Central memory CD4-positive, alpha-beta T cell (primary cell): ENCODE data around the gene TPRN.
"Not testable (repeated sequence)": the region's sequence is repeated elsewhere in the genome, so short reads cannot be mapped to it uniquely, and the experiment has no call there.

ENCODE experiments used
- DNase-seq: peaks from one replicate; pipeline ENCODE4 v3.0.0; 2022
- total RNA-seq, 3 experiments: gene quantifications; one replicate each; lab custom pipeline; 2026; lab: John Stamatoyannopoulos, UW

The TPRN gene, protein sequence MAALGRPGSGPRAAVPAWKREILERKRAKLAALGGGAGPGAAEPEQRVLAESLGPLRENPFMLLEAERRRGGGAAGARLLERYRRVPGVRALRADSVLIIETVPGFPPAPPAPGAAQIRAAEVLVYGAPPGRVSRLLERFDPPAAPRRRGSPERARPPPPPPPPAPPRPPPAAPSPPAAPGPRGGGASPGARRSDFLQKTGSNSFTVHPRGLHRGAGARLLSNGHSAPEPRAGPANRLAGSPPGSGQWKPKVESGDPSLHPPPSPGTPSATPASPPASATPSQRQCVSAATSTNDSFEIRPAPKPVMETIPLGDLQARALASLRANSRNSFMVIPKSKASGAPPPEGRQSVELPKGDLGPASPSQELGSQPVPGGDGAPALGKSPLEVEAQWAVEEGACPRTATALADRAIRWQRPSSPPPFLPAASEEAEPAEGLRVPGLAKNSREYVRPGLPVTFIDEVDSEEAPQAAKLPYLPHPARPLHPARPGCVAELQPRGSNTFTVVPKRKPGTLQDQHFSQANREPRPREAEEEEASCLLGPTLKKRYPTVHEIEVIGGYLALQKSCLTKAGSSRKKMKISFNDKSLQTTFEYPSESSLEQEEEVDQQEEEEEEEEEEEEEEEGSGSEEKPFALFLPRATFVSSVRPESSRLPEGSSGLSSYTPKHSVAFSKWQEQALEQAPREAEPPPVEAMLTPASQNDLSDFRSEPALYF
- total RNA-seq = 7.9 to 16.4 (median 14.5) reads per million in 3 experiments

DNA sequence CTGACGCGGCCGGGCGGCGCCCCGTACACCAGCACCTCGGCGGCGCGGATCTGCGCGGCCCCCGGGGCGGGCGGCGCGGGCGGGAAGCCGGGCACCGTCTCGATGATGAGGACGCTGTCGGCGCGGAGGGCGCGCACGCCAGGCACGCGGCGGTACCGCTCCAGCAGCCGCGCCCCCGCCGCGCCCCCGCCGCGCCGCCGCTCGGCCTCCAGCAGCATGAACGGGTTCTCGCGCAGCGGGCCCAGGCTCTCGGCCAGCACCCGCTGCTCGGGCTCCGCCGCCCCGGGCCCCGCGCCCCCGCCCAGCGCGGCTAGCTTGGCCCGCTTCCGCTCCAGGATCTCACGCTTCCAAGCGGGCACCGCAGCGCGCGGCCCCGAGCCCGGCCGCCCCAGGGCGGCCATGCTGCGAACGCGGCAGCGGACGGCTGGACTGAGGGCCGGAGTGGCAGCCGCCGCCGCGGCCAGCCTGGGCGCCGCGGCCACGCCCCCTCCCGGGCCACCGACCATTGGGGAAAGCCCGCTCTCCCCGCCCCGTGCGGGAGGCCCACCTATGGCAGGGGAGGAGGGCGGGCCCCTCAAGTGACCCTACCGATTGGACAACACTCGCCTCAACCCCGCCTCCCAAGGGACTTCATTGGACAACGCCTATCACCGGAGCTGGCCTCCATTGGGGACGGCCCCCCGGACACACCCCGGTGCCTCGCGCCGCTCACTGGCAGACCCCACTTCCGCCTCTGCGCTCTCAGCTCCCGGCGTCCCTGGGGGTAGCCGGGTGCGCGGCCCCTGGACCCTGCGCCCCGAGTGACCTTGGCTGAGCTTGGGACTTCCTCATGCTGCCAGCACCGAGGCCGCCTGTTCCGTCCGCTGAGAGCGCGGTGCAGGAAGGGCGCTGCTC is at the start of gene TPRN:
Gene TPRN, minus strand, starts transcription at position 431 of the 894 bp plus-strand sequence. Its CDS starts 30 bp downstream, at position 401.
- DNase-seq = peak; percentile 97

DNA sequence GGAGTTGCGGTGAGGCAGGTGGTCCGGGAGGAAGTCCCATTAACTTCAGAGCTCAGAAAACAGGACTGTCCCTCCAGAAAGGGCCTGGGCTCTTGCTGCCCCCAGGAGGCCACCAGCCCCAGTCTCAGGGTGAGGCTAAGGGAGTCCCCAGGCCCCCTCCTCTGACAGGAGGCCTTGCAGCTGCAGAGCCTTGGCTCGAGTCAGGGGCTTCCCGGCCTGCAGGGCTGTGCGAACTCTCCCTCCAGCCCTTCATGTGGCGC is 47.3 kb upstream of the TPRN start:
- no peak for DNase-seq

DNA sequence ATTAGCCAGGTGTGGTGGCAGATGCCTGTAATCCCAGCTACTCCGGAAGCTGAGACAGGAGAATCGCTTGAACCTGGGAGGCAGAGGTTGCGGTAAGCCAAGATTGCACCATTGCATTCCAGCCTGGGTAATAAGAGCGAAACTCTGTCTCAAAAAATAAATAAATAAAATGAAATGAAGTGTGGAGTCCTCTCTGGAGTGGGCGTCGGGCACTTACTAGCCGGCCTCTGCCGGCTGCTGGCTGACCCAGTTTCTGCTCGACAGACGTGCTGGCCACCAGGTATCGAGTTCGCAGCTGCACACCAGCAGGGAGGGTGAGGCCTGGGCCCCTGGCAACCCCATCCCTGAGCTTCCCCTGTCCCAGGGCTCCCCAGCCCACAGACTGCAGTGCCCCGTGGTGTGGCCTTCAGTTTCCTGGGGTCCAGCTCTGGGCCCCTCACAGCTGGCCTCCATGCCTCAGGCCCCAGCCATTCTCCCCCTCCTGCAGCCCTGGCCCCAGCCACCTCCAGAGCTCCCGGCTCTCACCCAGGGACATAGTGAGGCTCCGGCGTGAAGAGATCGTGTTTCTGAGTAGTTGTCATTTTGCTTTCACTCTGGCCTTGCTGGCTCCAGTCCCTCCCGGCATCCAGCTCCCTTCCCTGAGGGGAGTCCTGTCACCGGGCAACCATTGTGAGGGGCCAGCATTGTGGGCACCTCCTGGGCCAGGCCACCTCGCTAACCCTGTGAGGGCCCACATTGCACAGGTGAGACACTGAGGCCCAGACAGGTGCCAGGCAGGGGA is 46.8 kb upstream of the TPRN start:
- DNase-seq = no peak

DNA sequence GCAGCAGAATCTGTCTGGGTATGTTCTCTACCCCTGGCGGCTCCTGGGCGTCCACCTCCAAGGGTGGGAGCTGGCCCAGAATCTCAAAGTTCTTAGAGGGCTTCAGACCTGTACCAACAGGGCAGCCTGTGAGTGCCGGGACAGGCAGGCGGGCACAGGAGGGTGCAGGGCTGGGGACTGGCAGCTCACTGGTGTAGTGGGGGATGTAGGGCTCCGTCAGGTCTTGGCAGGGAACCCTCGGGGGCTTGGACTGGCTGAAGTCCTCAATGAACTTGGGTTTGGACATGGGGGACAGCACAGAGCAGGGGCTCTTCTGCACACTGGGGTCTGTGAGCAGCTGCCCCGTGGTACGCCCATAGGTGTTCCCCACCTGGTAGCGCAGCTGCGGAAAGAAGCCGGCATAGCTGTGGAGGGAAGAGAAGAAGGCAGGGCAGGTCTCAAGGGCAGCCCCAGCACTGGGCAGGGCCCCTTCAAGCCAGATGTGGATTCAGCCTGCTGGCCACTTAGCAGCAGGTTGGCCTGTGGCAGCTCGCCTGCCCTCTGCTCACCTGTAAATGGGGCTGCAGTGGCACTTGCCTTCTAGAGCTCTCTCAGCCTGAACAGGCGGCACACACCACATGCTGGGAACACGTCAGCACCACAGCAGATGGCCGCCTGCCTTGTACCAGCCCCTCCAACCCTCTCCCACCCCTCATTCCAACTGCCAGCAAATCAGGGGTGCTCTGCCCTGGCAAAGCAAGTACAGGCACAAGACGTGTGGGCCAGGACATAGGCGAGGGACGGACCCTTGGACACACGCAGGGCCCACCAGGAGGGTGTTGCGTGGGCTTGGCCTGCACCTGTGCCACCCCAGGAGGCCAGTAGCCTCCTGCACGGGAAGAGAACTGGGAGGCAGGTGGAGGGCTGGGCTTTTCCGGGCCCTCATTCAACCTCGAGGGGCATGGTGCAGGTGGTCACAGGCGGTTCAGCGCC is 45.2 kb upstream of the TPRN start:
- no peak for DNase-seq

DNA sequence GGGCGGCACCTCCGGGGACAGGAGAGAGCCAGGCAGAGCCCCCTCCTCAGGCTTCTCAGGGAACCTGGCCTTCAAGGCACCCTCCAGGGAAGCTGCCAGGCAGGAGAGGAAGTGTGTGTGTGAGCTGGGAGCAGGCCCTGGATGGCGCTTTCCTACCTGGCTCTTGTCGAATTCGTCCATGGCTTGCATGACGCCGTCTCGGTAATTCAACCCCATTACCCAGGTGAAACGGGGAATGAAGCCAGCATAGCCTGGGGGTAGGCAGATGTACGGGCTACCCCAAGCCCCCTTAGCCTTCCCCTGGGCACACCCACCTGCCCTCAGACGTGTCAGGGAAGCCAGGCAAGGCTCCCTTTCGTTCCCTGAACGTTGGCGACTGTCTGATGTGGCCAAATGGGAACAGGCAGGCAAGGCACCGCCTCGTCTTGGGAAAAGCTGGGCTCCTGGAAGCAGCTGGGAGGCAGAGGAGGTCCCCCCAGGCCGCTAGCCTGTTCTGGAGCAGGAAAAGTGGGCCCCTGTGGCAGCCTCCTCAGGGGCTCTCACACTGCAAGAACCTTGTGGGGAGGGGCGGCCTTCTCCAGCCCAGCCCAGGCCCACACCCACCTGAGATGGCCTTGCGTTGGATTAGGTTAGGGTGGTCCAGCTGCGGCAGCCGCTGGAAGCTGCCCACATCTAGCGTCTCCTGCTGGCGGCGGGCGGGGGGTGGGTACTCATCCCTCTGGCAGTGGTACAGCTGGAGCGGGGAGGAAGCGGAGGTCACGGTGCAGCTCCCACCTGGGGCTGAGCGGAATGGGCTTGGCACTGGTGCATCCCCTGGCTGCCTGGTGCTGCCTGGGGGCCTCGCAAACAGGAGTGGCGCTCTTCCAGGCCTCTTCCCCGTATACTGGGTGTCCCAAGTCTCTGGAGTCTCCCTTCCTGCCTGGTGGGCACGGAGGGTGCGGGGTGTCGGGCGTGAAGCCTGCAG is 44.2 kb upstream of the TPRN start:
- no peak for DNase-seq

DNA sequence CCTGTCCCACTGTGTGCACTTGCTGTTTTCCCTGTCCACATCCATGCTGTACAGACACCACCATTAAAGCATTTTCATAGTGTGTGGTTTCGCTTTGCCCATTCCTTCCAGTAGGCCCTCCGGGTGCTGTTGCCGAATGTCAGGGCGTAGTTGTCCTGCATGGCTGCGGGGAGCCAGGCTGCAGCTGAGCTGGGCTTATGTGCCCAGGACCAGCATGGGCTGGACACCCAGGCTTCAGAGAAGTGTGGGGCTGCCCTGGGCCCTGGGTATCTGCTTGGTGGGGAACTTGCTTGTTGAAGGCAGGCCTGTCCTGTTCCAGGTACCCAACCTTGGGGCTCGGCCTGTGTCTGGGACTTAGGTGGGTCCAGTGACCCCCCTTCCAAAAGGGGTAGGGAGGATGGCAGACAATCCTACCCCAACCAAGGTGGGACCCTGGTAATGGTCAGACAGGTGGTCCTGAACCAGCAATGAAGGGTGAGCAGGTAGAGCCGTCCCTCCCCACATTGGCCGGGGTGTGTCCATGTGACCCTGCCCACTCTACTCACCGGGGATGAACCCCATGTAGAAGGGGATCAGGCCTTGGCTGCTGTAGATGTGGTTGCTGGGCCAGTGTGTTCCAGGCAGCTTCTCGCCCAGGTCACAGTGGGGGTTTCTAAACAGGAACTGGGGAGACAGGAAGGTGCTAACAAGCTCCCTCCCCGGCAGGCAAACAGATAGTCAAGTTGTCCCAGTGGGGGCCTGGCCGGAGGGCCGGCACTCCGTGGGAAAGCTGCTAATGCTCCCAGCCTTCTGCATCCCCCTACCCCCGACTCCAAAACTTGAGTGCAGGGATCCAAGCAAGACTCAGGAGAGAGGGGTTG is 43.3 kb upstream of the TPRN start:
- no peak for DNase-seq

DNA sequence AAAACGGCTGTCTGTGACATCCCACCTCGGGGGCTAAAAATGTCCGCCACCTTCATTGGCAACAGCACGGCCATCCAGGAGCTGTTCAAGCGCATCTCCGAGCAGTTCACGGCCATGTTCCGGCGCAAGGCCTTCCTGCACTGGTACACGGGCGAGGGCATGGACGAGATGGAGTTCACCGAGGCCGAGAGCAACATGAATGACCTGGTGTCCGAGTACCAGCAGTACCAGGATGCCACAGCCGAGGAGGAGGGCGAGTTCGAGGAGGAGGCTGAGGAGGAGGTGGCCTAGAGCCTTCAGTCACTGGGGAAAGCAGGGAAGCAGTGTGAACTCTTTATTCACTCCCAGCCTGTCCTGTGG is 42.7 kb upstream of the TPRN start:
- DNase-seq = not testable (repeated sequence)

DNA sequence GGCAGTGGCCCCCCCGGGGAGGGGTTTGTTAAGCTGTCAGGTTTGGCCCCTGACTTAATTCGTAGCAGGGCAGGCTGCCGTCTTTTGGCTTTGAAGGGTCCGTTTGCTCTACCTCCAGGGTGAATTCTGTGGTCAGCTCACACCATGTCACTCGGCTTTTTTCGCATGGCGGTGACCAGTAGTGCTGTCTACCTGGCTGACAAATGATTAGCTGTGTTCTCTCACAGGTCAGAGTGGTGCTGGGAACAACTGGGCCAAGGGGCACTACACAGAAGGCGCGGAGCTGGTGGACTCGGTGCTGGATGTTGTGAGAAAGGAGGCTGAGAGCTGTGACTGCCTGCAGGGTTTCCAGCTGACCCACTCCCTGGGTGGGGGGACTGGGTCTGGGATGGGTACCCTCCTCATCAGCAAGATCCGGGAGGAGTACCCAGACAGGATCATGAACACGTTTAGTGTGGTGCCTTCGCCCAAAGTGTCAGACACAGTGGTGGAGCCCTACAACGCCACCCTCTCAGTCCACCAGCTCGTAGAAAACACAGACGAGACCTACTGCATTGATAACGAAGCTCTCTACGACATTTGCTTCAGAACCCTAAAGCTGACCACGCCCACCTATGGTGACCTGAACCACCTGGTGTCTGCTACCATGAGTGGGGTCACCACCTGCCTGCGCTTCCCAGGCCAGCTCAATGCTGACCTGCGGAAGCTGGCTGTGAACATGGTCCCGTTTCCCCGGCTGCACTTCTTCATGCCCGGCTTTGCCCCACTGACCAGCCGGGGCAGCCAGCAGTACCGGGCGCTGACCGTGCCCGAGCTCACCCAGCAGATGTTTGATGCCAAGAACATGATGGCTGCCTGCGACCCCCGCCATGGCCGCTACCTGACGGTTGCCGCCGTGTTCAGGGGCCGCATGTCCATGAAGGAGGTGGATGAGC is 42.0 kb upstream of the TPRN start:
- no peak for DNase-seq

DNA sequence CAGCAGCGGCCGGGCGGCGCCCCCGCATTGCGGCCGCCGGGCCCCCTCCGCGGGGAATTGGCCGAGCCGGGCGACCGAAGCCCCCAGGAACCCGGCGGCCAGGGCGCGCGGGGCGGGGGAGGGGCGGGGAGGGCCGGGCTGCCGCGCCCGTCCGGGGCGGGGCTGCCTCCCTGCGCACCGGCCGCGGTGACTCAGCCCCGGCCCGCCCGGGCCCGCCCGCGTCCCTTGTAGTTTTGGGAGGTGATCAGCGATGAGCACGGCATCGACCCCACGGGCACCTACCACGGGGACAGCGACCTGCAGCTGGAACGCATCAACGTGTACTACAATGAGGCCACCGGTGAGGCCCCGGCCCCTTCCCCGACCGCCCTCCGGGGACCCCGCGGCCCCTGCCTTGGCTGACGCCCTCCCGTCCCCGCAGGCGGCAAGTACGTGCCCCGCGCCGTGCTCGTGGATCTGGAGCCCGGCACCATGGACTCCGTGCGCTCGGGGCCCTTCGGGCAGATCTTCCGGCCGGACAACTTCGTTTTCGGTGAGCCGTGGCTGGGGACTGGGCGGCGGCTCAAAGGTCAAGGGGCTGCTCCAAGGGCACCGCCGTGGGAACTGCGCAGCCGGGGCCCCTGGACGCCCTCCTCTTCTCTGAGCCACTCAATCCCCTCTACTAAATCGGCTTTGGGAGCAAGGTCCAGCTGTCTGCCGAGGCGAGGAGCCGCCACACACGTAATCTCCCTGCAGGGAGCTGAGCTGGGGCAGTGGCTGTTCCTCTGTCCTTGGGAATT is 41.1 kb upstream of the TPRN start:
- peak; percentile 55 for DNase-seq

DNA sequence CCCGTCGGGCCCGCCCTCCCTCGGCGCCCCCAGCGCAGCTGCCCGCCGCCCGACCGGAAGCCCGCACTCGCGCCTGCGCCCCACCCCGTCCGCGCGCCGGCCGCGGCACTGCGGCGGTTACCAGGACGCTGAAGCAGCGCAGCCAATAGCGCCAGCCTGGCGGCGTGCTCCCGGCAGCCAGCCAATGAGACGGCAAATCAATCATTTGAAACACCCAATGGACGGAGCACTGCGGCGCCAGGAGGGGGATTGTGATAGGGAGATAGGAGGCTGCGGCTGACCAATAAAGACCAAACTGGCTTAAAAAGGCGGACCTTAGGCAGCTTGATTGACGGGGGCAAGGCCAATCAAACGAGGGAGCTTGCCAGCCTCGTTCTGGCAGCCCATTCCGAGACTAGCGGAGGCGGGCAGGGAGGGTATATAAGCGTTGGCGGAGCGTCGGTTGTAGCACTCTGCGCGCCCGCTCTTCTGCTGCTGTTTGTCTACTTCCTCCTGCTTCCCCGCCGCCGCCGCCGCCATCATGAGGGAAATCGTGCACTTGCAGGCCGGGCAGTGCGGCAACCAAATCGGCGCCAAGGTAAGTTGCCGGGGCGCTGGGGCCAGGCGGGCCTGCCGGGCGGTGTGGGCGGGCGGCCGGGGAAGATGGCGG is 40.4 kb upstream of the TPRN start, which contains the start of gene TUBB4B:
Gene TUBB4B, plus strand, starts transcription at position 447 of the 649 bp plus-strand sequence. Its CDS starts 74 bp downstream, at position 521.
- peak; percentile 99 for DNase-seq

DNA sequence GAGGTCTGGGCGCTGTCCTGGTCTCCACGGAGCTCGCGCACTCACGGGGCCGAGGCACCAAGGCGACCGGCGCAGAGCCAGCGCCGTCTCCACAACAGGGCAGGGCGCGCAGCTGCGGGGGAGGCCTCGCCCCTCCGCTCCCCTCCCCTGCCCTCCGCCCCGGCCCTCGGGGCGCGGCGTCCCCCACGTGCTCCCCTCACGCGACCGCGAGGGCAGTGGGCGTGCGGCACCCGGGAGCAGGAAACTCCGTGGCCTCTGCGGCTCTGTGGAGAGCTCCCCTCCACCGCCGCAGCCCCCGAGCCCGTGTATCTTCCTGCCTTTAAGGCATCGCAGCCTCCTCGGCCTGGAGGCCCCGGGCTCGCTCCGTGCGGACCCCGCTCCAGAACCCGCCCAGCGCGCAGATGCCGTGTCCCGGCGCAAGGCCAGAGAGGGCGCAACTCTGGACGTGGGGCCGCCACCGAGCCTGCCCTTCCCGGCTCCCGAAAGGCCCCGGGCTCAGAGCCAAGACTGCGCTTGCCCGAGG is 39.8 kb upstream of the TPRN start:
- peak; percentile 78 for DNase-seq

DNA sequence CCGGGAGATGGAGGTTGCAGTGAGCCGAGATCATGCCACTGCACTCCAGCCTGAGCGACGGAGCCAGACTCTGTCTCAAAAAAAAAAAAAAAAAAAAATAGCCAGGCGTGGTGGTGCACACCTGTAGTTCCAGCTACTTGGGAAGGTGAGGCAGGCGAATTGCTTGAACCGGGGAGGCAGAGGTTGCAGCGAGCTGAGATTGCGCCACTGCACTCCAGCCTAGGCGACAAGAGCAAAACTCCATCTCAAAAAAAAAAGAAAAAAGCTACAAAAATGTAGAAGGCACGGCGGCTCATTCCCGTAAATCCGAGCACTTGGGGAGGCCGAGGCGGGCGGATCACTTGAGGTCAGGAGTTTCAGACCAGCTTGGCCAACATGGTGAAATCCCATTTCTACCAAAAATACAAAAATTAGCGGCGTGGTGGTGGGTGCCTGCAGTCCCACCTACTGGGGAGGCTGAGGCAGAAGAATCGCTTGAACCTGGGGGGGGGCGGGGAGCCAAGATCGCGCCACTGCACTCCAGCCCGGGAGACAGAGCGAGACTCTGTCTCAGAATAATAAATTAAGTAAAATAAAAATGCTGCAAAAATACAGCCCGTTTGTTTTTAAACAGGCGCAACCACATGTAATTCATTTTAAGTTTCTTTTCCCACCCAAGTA is 39.1 kb upstream of the TPRN start:
- not testable (repeated sequence) for DNase-seq

DNA sequence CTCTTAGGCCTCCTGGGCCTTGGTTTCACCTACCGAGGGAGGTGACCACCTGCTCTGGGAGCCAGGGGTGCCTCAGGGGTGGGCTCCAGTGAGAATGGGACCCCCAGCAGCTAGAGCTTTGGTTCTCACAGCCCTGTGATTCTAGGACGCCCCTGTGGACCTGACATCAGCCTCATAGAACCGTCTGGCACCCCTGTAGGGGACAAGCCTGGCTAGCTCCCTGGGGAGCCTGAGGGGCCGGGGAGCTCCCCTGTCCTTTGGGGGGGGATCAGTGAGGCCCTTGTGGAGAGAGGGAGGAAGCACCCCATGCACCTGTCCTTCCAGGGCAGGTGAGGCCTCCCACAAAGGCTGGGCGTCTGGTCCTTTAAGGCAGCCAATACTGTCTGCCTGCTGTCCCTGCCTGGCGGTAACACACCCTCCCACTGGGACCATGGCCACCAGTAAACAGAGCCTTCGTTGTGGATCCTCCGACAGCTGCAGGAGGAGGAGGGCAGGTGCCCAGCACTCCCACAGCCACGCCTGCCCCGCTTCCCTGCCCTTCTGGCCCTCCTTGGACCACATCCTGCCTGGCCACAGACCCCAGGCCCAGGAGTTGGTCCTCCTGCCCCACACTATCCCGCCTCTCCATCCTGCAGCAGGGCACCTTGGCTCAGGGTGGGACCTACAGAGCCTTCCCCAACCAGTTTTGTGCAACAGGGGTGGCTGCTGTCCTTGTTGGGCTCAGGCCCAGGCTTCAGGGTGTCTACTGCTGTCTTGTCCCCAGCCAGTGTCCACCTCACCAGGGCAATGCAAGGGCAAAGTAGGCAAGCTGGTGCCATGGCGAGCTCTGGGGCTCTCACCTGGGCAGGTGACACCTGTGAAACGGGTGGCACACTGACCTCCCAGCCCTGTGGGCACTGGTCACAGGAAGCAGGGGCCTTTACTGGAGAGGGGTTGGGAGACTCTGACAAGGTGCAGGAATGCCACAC is 37.5 kb upstream of the TPRN start:
- no peak for DNase-seq

DNA sequence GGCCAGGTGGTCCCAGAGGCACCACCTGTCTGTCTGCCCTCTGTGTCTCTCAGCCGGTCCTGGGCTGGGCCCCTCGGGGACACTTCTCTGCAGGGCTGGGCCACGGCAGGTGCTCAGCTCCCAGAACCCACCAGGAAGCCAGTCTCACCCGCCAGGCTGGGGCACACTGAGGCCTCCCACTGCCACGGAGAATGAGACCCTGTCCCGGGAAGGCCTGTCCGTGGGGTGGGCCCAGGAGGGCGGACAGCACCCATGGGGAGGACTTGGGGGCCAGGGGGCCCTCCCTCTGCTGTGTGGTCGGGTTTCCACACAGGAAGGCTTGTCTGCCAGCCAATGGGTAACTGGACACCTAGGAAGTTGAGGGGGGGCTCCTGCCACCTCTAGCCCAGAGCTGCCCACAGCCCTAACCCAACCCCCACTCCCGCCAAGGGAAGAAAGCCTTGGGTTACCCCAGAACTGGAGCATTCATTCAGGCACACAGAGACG is 36.4 kb upstream of the TPRN start:
- no peak for DNase-seq
